GOT3 (cell line): Measurements from ENCODE around the gene PLCXD3.

Experiments
- DNase-seq: peaks from one replicate; lab custom pipeline; 2025; ENCODE audit warnings: mixed read lengths; lab: John Stamatoyannopoulos, UW

PLCXD3 gene, protein sequence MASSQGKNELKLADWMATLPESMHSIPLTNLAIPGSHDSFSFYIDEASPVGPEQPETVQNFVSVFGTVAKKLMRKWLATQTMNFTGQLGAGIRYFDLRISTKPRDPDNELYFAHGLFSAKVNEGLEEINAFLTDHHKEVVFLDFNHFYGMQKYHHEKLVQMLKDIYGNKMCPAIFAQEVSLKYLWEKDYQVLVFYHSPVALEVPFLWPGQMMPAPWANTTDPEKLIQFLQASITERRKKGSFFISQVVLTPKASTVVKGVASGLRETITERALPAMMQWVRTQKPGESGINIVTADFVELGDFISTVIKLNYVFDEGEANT

DNA sequence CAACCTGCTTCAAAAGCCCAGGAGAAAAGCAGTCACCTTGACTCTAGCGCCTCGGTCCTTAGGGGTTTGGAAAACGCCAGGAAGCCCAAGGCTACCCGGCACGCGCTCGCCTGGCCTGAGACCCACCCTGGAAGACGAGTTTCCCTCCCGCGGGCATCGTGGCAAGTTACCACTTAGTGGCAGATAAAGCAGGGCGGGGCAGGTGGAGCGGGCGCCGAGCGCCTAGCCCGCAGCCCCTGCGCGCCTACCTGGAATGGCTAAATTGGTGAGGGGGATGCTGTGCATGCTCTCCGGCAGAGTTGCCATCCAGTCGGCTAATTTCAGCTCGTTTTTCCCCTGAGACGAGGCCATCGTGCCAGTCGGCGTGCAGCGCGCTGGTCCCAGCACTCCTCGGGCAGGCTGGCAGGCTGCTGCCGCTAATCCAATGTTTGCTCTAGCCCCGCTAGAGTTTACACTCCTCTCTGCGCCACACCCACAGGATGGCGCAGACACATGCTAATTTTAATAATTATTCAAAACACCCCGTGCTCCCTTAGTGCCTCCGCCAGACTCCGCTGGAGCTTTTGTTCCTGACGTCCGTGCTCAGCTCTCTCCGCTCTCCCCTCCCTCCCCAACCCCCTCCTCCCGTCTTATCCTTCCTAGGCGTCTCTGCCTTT, at the start of gene PLCXD3:
Gene PLCXD3, minus strand, starts transcription at position 426 of the 656 bp plus-strand sequence. Its CDS starts 75 bp downstream, at position 351.
- no peak for DNase-seq

DNA sequence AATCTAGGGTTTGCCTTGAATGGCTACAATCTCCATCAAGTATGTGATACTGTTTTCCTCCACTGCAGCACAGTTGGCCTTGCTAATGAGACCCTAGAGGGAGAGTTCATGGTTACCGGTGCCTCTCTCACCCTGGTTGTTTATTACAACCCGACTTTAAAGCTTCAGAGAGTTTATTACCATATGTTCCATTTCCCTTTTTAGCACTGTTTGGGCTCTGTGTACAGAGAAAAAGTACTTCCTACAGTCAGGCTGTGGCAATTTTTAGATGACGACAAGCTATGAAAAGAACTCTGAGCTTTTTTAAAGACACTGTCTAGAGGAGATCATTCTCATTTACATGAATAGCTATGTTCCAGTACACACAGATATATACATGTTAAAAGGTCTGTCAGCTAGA, 48.8 kb upstream of the PLCXD3 start:
- DNase-seq: no peak

DNA sequence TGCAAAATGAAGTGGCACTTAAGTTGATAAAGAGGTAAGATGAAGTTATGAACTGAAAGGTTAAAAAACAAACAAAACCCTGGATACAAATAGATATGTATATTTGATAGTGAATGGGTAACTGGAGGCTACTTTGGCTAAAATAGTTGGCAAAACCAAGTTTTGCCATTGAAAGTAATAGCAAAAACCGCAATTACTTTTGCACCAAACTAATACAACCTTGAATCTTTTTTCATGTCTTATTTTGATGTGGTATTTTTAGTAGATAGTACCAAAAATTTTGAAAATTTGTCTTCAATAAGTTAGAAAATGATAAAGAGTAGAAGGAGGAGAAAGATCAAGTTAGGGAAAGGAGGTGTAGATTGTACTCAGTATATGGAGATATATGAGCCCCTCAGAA, 47.9 kb upstream of the PLCXD3 start:
- no peak for DNase-seq

DNA sequence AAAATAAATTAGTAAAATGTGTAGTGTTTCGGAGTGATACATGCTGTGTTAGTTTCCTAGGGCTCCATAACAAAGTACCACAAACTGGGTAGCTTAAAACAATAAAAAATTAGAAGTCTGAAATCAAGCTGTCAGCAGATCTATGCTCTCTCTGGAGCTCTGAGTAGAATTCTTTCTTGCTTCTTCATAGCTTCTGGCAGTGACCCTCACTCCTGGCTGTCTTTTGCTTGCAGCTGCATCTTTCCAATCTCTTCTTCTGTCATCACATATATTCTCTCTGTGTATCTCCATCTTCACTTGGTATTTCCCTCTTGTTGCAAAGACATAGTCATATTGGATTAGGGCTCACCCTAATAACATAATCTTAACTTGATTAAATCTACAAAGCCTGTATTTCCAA, 37.6 kb upstream of the PLCXD3 start:
- no peak for DNase-seq

DNA sequence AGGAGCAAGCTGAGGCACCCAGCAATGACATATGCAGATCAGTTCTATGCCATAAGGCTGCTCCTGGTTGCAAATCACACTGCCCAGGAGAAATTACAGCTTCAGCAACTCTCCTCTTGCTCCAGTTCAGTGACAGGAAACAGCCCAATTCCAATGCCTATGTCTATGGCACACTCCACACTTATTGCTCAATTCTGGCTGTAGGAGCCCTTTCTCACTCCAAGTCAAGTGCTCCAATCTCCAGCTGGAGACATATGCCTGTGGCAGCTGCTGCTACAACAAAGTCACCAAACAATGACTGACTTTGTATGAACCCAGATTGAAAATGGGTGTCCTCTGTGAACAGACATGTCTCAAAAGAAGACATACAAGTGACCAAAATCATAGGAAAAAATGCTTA, 31.8 kb upstream of the PLCXD3 start:
- DNase-seq: no peak

DNA sequence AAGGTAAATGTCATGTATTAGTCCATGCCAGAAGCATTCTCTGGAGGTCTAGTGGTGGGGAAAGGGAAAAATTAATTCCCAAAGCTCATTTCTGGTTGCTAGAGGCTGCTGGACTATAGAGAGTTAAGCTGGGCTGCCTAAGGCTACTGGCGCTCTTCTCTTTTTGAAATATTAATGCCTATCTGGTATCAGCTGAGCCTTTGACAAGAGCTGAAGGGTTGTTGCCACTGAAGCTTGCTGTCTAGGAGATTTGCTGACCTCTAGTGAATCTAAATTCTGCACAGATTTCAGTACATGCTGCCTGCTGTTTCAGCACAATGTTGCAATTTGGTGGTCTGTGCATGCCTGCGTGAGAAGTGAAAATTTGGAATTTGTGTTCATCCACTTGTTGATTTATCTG, 29.1 kb upstream of the PLCXD3 start:
- DNase-seq: no peak

DNA sequence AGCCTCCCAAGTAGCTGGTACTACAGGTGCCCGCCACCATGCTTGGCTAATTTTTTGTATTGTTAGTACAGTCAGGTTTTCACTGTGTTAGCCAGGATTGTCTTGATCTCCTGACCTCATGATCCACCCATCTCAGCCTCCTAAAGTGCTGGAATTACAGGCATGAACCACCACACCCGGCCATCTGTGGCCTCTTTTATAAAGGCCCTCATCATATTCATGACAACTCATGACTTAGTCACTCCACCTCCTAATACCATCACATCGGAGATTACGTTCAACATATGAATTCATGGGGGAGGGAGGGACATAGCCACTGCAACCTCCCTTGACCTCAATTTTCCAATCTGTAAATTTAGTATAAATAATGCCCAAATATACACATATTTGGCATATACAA, 27.2 kb upstream of the PLCXD3 start:
- DNase-seq: no peak

DNA sequence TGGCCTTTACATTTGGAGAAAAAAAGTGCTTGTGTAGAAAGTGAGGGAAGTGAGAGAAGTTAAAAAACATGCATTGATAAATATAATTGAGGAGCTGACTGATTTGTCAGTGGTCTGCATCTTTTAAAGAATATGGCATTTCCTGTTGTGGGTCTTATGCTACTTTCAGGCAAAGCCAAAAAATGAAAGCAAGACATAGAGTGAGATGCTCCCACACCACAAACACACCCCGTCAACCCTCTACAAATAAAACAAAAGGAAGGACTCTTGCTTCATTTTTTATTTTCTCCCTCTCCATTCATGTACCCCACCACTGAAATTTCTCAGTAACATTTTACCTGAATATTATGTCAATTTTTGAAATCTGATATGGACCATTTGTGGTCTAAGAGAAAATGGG, 22.1 kb upstream of the PLCXD3 start:
- no peak for DNase-seq

DNA sequence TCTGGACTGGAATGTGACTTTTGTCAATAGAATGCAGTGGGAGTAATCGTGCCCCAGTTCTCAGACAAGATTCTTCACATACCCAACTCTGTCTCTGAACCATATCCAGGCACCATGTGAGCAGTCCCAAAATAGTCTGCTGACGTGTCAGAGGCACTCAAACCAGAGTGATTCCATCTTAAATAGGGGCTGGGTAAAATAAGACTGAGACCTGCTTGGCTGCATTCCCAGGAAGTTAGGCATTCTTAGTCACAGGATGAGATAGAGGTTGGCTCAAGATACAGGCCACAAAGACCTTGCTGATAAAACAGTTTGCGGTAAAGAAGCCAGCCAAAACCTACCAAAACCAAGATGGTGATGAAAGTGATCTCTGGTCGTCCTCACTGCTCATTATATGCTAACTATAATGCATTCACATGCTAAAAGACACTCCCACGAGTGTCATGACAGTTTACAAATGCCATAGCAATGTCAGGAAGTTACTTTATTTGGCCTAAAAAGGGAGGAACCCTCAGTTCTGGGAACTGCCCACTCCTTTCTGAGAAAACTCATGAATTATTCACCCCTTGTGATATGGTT, 16.9 kb upstream of the PLCXD3 start:
- DNase-seq: no peak

DNA sequence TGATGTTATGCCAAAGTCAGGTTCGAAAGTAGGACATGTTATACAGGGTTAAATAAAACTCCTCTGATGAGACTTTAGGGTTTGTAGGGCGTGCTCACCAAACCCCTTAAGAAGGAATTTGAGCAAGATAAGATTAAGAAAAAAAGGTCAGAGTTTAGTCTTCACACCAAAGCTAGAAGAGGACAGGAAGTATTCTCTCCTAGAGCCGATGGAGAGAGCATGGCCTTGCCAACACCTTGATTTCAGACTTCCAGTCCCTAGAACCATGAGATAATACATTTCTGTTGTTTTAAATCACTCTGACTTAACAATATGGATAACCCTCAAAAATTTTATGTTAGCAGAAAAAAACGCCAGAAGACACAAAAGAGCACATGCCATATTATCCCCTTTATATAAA, 16.3 kb upstream of the PLCXD3 start:
- no peak for DNase-seq

DNA sequence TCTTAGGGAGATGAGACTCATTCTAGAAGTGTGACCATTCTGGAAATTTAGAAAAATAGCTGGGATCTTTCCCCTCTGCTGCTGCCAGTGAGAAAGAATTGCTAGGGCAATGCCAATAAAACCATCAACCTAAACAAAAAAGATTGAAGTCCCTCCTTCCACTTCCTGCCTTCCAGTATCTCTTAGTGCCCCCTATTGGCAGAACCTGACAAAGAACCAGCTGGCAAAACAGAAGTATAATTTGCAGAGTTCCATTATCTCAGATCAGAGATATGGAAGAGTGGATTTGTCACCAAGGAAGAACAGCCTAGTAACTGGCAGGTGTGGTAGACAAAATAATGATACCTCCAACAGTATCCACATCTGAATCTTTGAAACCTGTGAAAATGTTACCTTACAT, 13.8 kb upstream of the PLCXD3 start:
- DNase-seq: no peak

DNA sequence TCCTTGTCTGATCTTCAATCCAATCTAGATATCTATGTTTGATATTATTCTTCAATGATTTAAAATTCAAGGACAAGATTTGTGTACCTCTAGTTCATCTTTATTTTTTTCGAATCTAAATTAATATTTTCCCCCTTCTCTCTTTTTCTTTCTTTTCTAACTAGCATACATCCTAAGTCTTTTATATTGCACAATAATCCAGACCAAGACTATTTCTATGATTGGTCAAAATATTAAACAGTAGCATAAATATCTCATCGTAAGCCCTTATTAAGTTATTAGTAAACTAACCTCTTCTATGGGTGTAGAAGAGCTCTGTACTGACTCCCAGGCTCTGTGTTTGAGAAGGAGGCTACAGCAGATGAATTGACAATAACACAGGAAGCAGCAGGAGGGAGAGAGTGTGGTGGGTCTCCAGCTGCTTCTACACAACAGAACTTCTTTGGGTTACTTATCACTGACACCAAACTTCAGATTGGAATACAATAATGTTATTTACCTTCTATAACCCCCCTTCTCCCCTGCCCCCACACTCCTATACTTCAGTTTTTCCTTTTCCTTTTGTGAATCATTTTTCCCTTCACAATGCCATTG, 11.9 kb upstream of the PLCXD3 start:
- DNase-seq: no peak

DNA sequence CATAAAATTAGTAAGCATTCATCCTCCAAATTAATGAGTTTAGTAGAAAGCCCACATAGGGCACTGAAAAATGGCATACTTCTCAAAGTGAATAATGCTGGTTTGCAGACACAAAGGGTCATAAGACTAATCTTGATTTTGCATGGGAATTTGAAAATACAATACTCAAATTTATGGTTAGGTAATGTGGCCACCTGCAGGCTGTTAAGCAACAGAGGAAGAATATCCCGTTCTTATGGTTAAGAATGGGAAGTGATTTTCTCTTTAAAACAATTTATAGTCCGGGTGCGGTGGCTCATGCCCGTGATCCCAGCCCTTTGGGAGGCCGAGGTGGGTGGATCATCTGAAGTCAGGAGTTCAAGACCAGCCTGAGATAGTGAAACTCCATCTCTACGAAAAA, 9.4 kb upstream of the PLCXD3 start:
- no peak for DNase-seq

DNA sequence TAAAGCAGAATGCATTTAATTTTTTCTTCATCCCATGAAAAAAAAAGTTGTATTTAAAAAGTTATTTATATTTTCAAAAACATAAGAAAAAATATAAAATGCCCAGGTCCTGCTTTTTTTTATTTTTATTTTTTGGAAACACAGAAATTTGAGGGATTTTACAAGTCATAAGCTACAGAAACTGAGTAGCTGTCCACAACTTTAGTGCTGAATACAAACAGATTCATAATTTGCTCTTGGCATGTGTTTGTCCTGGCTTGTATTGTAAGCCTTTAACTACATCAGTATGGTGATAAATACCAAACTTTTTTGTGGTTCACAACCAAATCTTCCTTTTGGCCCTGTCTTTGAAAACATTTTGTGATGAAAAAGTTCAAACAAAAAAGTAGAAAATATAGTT, 7.5 kb upstream of the PLCXD3 start:
- DNase-seq: no peak

DNA sequence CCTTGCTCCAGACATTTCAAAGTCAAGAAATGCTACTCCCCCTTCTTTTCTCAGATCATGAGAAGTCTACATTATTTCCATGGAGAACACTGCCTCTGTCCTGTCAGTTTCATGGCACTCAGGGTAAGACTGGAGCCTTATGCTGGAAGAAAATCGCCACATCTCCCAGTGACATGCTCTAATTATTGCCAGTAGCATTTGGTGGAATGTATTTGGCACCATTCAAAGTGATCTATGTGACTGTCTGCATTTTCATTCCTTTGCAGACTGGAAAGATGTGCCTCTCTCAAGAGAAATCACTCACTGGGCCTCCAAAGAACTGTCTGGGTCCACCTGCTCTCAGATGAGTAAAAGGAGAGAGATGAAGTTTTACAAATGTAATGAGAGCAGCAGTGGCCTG, 840 bp upstream of the PLCXD3 start:
- DNase-seq: no peak

DNA sequence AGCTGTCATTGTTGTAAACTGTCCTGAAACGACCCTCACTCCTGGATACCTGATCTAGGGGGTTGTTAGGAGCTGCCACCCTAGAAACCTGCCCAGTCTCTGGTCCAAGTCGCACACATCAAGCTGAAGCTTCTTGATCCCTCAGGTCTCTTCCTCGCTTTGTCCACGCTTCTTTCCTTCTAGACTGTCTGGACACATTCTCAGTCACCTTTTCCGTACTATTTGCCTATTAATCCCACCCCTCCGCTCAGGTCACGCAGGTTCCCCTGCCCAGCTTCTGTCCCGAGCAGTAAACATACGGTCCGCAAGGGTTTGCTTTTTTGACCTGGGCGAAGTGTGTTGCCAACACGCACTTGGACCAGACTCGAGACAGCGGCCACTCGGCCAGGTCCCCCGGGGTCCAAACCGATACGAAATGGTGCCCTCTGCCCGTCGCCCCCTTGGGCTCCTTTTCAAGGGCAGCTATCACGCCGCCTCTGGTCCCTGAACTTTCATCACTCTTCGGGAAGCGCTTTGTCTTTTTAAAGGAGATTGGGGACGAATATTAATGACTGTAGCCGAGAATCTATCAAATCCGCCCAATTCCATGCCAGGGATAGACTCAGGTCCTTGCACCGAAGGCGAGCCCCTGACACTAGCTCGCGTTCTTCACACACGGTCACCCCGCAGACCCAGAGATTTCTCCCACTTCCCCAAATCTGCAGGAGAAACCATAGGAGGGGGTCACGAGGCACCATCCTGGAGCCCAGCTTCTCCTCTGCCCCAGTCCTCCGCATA, 814 bp downstream of the PLCXD3 start:
- no peak for DNase-seq

DNA sequence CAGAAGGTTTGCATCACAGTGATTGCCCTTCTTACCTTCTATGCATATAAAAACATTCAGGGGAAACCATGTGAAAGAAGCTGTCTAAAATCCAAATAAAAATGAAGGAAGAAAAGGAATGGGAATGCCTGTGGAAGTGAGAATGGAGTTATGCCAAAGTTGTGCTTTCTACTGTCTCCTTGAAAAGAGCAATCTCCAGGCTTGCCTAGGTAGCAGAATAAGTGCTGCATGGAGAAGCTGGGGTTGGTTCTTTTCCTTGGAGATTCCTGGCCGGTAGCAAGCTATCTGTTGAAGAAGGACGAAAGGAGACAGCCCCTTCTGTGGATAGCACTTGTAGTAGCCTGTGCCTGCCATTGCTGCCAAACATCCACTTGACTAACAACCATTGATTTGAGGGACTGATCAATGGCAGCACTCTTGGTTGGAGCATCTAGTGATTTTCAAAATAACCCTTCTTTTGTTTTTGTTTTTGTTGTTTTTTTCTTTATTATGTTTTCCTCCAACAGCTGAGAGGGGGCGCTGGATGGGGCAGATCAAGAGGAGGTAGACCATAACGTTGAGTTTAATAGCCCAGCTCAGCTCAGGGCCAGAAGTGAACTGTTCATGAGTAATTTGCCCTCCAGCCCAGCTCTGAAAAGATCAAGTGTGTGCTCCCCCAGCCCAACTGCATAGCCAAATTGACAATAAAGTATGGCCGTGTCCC, 1.6 kb downstream of the PLCXD3 start:
- no peak for DNase-seq

DNA sequence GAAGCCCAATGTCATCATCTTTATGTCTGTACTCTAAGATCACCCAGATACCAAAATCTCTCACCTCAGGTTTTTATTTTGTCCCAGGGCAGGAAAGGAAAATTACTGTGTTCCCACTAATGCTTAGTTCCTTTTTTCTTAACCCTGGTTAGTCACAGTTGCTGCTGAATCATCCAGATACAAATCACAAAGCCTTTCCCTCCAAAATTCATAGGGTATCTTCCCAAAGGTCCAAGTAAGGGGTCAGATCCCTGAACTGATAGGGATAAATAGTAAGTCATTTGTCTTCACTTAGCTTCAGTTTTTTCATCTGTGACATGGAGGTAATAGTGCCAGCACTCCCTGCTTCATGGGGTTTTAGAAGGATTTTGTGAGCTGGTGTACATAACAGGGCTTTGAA, 2.2 kb downstream of the PLCXD3 start:
- DNase-seq: no peak

DNA sequence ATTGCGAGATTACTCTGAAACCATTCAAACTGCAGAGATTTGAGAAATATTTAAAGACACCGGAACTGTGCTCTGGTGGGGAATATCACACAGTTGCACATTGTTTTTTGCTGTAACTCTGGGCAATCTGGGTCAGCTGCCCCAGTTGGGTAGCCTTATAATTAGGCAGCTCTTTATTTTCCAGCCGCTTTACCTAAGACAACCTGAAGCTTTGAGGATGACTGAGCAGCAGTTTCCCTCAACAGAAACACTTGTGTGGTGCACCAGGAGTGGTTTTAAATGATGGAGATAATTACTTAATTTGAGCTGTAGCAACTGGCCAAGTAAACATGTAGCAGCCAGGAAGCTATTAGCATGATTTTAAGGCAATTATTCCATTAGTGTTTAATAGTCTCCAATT, 2.9 kb downstream of the PLCXD3 start:
- DNase-seq: no peak

DNA sequence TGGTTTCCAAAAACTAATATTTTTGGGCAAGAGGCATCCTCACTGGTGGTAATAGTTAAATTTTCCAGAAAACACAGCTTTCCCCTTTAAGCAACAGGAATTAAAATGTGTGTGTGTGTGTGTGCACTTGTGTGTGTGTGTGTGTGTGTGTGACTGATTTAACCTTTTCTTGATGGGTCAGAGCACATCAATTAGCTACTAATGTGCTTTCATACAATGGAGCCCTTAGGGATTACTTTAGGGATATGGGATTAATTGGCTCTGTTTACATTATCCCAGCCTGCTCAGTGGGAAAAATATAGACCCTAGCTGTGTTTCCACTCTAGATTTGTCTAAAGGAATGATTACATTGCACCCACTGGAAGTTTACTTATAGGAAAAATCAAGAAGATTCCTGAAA, 6.5 kb downstream of the PLCXD3 start:
- no peak for DNase-seq

DNA sequence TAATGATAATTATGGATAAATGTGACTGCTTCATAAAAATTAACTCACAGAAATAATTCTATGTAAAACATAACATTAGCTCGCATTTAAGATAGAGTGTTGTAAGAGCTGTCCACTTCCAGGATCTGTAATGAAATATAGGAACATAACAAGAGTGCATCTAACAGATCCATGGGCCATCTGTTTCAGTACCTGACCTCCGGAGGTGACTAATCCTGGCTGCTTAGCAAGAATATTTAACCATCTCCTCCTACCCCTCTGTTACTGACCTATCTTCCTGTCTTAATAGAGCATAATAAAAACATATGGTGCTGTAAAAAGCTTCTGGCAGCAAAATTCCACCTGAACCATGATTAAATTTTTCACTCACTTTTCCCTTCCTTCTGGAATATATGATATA, 7.1 kb downstream of the PLCXD3 start:
- DNase-seq: no peak
